Sigmoid colon (tissue), 4 donors: ENCODE data around the gene P4HTM.

Source experiments
- CTCF ChIP-seq, 4 experiments: fragments of 450-650 bp in 3 of 4; fragments of 200-600 bp in 1 of 4; IDR thresholded peaks; one replicate each; pipeline ENCODE4 v1.5.1; 2016 to 2019; ENCODE audit warnings: antibody characterized with exemption in 4 of 4, mild to moderate bottlenecking in 3 of 4, moderate library complexity in 2 of 4
- EP300 ChIP-seq, 4 donors: sonication (generic); formaldehyde crosslinking; IDR thresholded peaks; one replicate each; pipeline ENCODE4 v1.6.1; 2017; ENCODE audit warnings: antibody characterized with exemption in 4 of 4
- POLR2A ChIP-seq, 2 donors: fragments of 450-650 bp; IDR thresholded peaks; one replicate each; pipeline ENCODE4 v1.6.1; 2016; ENCODE audit warnings: antibody characterized with exemption in 2 of 2, mild to moderate bottlenecking in 2 of 2, moderate library complexity in 2 of 2
- POLR2AphosphoS5 ChIP-seq, 4 donors: sonication (generic); formaldehyde crosslinking; IDR thresholded peaks; one replicate each; pipeline ENCODE4 v1.6.1; 2017; ENCODE audit warnings: antibody characterized with exemption in 4 of 4

GRCh38 chr3:48993834-48994233, 3.8 kb downstream of the P4HTM start:
- TF ChIP-seq CTCF (IDR thresholded peaks at IDR 0.05), result no peak
- TF ChIP-seq POLR2A (IDR thresholded peaks at IDR 0.05), result no peak
- no peak for TF ChIP-seq POLR2AphosphoS5 (IDR thresholded peaks at IDR 0.05)
- TF ChIP-seq EP300 (IDR thresholded peaks at IDR 0.05), result no peak
